Activated T-cell treated with anti-CD3 and anti-CD28 coated beads, Interleukin-2, amount 50 U/mL, for 4 hours (primary cell): ENCODE results near the gene SLBP. TPM values are rescaled to one million over a fixed set of nuclear protein-coding genes. Genes with fewer than 3 reads are reported as not detected.

Experiments used
- ATAC-seq, 2 donors: fragments of 200-7000 bp; cut with Tn5 transposase; one replicate each; pipeline ENCODE4 v1.10.0; 2021
- DNase-seq: peaks from one replicate; pipeline ENCODE4 v3.0.0-alpha.2; 2020
- H3K27me3 Mint-ChIP-seq: one replicate; pipeline ENCODE4 v1.8.0; 2021; ENCODE audit warnings: low read depth, mixed read lengths
- H3K36me3 Mint-ChIP-seq: one replicate; pipeline ENCODE4 v1.8.0; 2022; ENCODE audit warnings: mixed read lengths; ENCODE audit not compliant: insufficient read depth
- H3K4me1 Mint-ChIP-seq: one replicate; pipeline ENCODE4 v1.8.0; 2021; ENCODE audit warnings: low read depth, mixed read lengths
- H3K4me3 Mint-ChIP-seq: one replicate; pipeline ENCODE4 v1.8.0; 2021; ENCODE audit warnings: mild to moderate bottlenecking, moderate library complexity, mixed read lengths
- H3K9me3 Mint-ChIP-seq: one replicate; pipeline ENCODE4 v1.8.0; 2021; ENCODE audit warnings: mixed read lengths
- total RNA-seq, 3 donors: library from RNA; stranded (reverse); gene quantifications; one replicate each; pipeline ENCODE4 v1.2.1, GENCODE V29; 2021

Gene SLBP
- total RNA-seq, 3 donors from 2014 or later, result 131 to 171 (median 147) TPM

DNA sequence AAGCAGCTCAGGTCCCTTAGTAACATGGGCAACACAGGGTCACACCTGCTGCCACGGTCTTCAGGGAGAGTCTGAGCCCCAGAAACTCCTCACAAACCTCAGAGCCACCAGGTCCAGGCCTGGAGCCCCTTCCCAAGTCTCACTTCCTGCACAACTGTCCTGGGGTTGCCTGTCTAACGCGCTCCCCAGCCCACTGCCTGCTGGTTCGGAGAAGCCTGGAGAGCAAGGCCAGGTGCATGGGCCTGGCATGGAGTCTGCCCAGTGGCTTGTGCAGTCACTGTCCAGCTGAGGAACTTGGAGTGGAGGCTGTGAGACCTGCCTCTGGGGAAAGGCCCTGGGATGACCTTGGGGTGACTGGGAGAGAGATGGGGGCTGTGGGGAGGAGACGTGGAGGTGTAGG, 56.0 kb downstream of the SLBP start:
- Mint-ChIP-seq H3K27me3 (no peaks in the 10 kb centered on the region), H3K4me3 (no peak overlapping the region), H3K4me1 (no peaks in the 10 kb centered on the region), H3K36me3 (peaks cover 2% of the 10 kb centered on the region), H3K9me3 (no peaks in the 10 kb centered on the region)
- ATAC-seq (no peak), DNase-seq (no peak)

DNA sequence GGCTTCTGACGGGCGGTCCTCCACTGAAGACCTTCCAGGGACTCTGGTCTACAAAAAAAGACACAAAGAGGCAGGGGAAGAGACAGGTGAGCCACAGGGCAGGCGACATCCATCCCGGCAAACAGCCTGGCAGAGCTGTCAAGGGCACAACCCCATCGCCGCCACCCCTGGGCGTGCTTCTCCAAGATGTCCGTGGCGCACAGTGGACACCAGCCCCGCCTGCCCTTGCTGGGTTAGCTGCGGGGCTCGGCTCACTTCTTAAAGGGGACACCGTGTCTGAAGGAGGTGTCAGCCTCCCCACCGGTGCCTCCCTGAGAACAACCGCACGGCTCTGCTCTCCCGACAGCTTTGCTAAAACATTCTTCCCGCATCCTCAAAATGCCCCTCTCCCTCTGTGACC, 56.4 kb downstream of the SLBP start:
- Mint-ChIP-seq H3K36me3 (peaks cover 2% of the 10 kb centered on the region), H3K27me3 (no peaks in the 10 kb centered on the region), H3K4me1 (no peaks in the 10 kb centered on the region), H3K4me3 (no peak overlapping the region), H3K9me3 (no peaks in the 10 kb centered on the region)
- no peak for DNase-seq
- ATAC-seq, result no peak

DNA sequence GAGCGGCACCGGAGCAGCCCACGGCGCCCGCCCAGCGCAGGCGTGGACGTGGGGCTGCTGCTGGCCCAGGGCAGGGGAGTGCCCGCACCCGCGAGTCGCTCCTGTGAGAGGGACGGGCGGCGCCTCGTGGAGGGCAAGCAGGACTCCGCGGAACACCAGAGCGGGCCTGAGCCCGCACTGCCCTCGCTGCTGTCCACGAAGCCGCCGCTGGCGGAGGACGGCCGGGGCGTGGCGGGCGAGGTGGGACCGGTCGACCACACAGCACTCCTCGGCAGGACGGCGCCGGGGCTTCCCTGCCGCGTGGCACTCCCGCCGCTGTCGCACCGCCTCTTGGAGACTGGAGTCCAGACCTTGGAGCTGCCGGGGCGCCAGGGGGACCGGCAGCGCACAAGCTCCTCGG, 57.0 kb downstream of the SLBP start:
- ATAC-seq (no peak), DNase-seq (no peak)
- no peak overlapping the region for H3K4me3 Mint-ChIP-seq
- no peaks in the 10 kb centered on the region for H3K4me1 Mint-ChIP-seq
- peaks cover 2% of the 10 kb centered on the region for H3K36me3 Mint-ChIP-seq
- no peaks in the 10 kb centered on the region for H3K27me3 Mint-ChIP-seq
- H3K9me3 Mint-ChIP-seq, result no peaks in the 10 kb centered on the region

DNA sequence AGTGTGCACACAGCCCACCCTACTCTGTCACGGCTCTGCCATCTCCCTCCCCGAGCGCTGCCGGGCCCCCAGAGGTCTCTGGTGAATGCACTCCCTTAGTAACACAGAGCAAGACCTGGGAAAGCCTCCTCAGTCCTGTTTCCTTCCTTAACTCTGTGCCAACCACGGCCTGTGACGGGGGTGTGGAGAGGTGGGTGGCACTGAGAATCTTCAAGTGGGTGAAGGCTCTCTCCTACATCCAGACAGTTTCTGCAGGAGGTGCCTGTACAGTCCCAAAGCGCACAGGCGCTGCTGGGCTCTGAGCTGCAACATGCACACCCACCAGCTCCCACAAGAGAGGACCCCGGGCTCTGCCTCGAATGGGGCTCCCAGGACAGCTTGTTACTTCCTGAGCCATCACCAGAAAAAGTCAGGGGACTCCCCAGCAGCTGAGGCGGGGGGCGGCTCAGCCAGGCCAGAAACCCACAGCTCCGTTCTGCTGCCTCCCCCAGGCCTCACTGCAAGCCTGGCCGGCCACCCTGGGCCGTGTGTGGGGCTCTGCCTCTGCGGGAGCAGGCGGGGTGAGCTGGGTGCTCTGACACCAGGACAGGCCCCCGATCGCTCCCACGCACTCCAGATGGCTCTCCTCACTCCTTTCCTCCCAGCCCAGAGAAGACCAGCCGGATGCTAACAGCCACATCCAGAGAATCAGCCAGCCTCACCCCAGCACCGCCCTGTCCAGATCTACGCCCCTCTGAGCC, 57.7 kb downstream of the SLBP start:
- H3K4me3 Mint-ChIP-seq, result no peak overlapping the region
- ATAC-seq, result no peak
- H3K4me1 Mint-ChIP-seq, result no peaks in the 10 kb centered on the region
- H3K27me3 Mint-ChIP-seq, result no peaks in the 10 kb centered on the region
- peaks cover 2% of the 10 kb centered on the region for H3K36me3 Mint-ChIP-seq
- no peaks in the 10 kb centered on the region for H3K9me3 Mint-ChIP-seq
- no peak for DNase-seq

GRCh38 chr4:1653776-1654175, 58.3 kb downstream of the SLBP start:
- ATAC-seq (no peak), DNase-seq (no peak)
- H3K9me3 Mint-ChIP-seq, result no peaks in the 10 kb centered on the region
- no peaks in the 10 kb centered on the region for H3K27me3 Mint-ChIP-seq
- H3K4me1 Mint-ChIP-seq, result no peaks in the 10 kb centered on the region
- no peak overlapping the region for H3K4me3 Mint-ChIP-seq
- peaks cover 2% of the 10 kb centered on the region for H3K36me3 Mint-ChIP-seq

GRCh38 chr4:1652088-1652487, 60.0 kb downstream of the SLBP start:
- Mint-ChIP-seq H3K4me3 (no peak overlapping the region), H3K36me3 (peaks cover 2% of the 10 kb centered on the region), H3K27me3 (no peaks in the 10 kb centered on the region), H3K9me3 (no peaks in the 10 kb centered on the region), H3K4me1 (peaks cover 3% of the 10 kb centered on the region)
- ATAC-seq, result no peak
- DNase-seq, result no peak

DNA sequence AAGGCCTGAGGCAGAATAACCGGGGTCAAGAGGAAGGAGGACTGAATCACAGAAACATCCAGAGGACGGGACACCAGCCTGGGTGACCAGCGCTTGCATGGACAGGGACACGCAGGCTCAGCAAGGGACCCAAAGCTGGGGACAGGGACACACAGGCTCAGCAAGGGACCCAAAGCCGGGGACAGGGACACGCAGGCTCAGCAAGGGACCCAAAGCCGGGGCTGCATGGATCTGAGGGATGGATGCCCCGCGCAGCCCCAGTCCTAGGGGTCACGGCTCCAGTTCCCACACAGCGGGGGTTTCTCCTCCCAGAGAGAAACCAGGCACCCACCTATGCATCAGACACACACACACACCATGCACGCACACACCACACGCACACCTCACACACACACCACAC, 60.5 kb downstream of the SLBP start:
- DNase-seq, result no peak
- ATAC-seq, result no peak
- Mint-ChIP-seq H3K9me3 (no peaks in the 10 kb centered on the region), H3K36me3 (peaks cover 2% of the 10 kb centered on the region), H3K4me1 (peaks cover 3% of the 10 kb centered on the region), H3K27me3 (no peaks in the 10 kb centered on the region), H3K4me3 (no peak overlapping the region)

DNA sequence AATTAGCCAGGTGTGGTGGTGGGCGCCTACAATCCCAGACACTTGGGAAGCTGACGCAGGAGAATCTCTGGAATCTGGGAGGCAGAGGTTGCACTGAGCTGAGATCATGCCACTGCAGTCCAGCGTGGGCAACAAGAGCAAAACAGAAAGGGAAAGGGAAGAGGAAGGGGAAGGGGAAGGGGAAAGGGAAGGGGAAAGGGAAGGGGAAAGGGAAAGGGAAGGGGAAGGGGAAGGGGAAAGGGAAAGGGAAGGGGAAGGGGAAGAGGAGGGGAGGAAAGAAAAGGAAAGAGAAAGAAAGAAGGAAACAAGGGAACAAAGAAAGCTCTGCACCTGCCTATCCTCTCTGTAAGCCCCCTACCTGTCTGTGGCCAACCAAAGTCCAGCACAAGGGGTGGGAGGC, 63.2 kb downstream of the SLBP start:
- Mint-ChIP-seq H3K4me1 (peaks cover 3% of the 10 kb centered on the region), H3K4me3 (no peak overlapping the region), H3K9me3 (no peaks in the 10 kb centered on the region), H3K36me3 (no peaks in the 10 kb centered on the region), H3K27me3 (no peaks in the 10 kb centered on the region)
- DNase-seq, result no peak
- ATAC-seq, result no peak

- Mint-ChIP-seq H3K4me1 (peaks cover 3% of the 10 kb centered on the region), H3K4me3 (no peak overlapping the region), H3K36me3 (no peaks in the 10 kb centered on the region), H3K27me3 (no peaks in the 10 kb centered on the region), H3K9me3 (no peaks in the 10 kb centered on the region)
- DNase-seq (no peak), ATAC-seq (no peak)
Measured at GRCh38 chr4:1647432-1647831, 64.7 kb downstream of the SLBP start.

GRCh38 chr4:1646690-1647089, 65.4 kb downstream of the SLBP start:
- H3K4me3 Mint-ChIP-seq, result no peak overlapping the region
- no peaks in the 10 kb centered on the region for H3K9me3 Mint-ChIP-seq
- ATAC-seq (no peak), DNase-seq (no peak)
- H3K27me3 Mint-ChIP-seq, result no peaks in the 10 kb centered on the region
- H3K36me3 Mint-ChIP-seq, result no peaks in the 10 kb centered on the region
- peaks cover 3% of the 10 kb centered on the region for H3K4me1 Mint-ChIP-seq

GRCh38 chr4:1644891-1645657, 67.0 kb downstream of the SLBP start:
- Mint-ChIP-seq H3K4me3 (no peak overlapping the region), H3K9me3 (no peaks in the 10 kb centered on the region), H3K4me1 (peaks cover 3% of the 10 kb centered on the region), H3K36me3 (no peaks in the 10 kb centered on the region), H3K27me3 (no peaks in the 10 kb centered on the region)
- DNase-seq (no peak), ATAC-seq (no peak)

- ATAC-seq (no peak), DNase-seq (no peak)
- no peak overlapping the region for H3K4me3 Mint-ChIP-seq
- peaks cover 3% of the 10 kb centered on the region for H3K4me1 Mint-ChIP-seq
- no peaks in the 10 kb centered on the region for H3K36me3 Mint-ChIP-seq
- no peaks in the 10 kb centered on the region for H3K9me3 Mint-ChIP-seq
- H3K27me3 Mint-ChIP-seq, result no peaks in the 10 kb centered on the region
Measured at GRCh38 chr4:1643971-1644735, 68.0 kb downstream of the SLBP start.
